HG02852 (cell line): ENCODE data around the gene PILRA.
"Not testable (repeated sequence)": the region's sequence is repeated elsewhere in the genome, so short reads cannot be mapped to it uniquely, and the experiment has no call there.

Experiments
- ATAC-seq: cut with Tn5 transposase; IDR thresholded peaks from one replicate; pipeline ENCODE4 v1.9.1; 2021; ENCODE audit warnings: mild to moderate bottlenecking, moderate library complexity; ENCODE audit not compliant: unreplicated experiment

The PILRA gene

GRCh38 chr7:100357131-100357561 is 16.1 kb upstream of the PILRA start:
- no peak for ATAC-seq

DNA sequence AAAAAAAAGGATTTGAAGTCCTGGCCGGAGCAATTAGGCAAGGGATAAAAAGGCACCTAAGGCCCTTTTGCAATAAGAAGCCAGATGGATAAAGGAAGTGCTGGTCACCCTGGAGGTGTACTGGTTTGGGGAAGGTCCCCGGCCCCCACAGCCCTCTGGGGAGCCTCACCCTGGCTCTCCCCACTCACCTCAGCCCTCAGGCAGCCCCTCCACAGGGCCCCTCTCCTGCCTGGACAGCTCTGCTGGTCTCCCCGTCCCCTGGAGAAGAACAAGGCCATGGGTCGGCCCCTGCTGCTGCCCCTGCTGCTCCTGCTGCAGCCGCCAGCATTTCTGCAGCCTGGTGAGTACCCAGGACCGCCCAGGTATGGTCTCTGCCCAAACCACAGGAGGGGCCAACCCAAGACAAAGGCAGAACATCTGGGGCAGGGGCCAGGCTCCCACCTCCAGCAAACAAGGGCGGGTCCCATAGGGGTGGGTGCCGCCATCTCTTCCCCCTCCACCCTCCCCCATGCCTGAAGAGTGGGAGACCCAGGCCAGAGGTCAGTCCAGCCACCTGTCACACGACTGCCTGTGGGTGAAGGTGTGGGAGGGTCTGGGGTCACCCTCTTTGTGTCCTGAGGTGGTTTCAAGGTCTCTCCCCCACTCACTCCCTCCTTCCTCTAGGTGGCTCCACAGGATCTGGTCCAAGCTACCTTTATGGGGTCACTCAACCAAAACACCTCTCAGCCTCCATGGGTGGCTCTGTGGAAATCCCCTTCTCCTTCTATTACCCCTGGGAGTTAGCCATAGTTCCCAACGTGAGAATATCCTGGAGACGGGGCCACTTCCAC is 15.0 kb upstream of the PILRA start, which contains the start of gene PILRB:
PILRB (plus strand) TSS at position 91 of the 830 bp plus-strand sequence; CDS start at position 277, 186 bp downstream.
- ATAC-seq = no peak

- no peak for ATAC-seq
Measured at GRCh38 chr7:100358857-100359212, 14.5 kb upstream of the PILRA start.

- ATAC-seq = no peak
Measured at GRCh38 chr7:100360135-100360854, 13.0 kb upstream of the PILRA start.

GRCh38 chr7:100363098-100363497 is 10.2 kb upstream of the PILRA start:
- ATAC-seq = no peak

DNA sequence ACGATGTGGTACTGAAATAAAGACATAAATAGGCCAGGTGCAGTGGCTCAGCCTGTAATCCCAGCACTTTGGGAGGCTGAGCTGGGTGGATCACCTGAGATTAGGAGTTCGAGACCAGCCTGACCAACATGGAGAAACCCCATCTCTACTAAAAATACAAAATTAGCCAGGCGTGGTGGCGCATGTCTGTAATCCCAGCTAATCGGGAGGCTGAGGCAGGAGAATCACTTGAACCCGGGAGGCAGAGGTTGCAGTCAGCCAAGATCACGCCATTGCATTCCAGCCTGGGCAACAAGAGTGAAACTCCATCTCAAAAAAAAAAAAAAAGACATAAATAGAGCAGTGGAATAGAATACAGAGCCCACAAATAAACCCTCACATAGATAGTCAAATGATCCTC is 9.5 kb upstream of the PILRA start:
- ATAC-seq = not testable (repeated sequence)

- ATAC-seq = no peak
Measured at GRCh38 chr7:100364480-100364879, 8.8 kb upstream of the PILRA start.

DNA sequence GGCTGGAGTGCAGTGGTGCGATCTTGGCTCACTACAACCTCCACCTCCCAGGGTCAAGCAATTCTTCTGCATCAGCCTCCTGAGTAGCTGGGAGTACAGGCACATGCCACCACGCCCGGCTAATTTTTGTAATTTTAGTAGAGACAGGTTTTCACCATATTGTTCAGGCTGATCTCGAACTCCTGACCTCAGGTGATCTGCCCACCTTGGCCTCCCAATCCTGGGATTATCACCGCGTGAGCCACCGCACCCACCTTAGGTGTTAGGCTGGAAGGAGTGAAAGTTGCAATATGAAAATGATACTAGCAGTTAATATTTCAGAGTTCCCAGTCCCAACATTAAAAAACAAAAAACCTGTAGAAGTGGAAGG is 7.3 kb upstream of the PILRA start:
- not testable (repeated sequence) for ATAC-seq

- no peak for ATAC-seq
Measured at GRCh38 chr7:100366411-100367250, 6.7 kb upstream of the PILRA start.

GRCh38 chr7:100367251-100367620 is 6.1 kb upstream of the PILRA start:
- ATAC-seq = no peak

GRCh38 chr7:100367676-100368613 is 5.3 kb upstream of the PILRA start:
- ATAC-seq = no peak

DNA sequence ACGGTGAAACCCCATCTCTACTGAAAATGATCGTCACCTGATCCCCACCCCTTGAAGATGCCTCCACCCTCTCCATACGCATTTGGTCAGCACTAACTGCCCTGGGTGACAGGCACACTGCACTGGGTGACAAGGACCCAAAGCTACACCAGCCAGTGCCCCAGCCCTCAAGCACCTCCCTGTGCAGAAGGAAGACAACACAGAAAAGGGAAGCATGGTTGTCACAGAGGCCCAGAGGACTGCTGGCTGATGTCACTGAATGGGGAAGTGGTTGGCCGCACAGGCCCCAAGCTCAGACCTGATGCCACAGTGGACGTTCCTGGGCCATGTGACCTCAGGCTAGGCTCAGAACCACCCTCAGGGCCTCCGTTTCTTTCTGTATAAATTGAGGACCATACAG is 4.2 kb upstream of the PILRA start:
- ATAC-seq = peak; percentile 55

- ATAC-seq = no peak
Measured at GRCh38 chr7:100370303-100370702, 3.0 kb upstream of the PILRA start.

- ATAC-seq = no peak
Measured at GRCh38 chr7:100370746-100371145, 2.5 kb upstream of the PILRA start.

GRCh38 chr7:100371561-100372171 is 1.6 kb upstream of the PILRA start:
- ATAC-seq = no peak

- no peak for ATAC-seq
Measured at GRCh38 chr7:100372256-100372655, 1.0 kb upstream of the PILRA start.

- ATAC-seq = no peak
Measured at GRCh38 chr7:100372694-100373093, 593 bp upstream of the PILRA start.

DNA sequence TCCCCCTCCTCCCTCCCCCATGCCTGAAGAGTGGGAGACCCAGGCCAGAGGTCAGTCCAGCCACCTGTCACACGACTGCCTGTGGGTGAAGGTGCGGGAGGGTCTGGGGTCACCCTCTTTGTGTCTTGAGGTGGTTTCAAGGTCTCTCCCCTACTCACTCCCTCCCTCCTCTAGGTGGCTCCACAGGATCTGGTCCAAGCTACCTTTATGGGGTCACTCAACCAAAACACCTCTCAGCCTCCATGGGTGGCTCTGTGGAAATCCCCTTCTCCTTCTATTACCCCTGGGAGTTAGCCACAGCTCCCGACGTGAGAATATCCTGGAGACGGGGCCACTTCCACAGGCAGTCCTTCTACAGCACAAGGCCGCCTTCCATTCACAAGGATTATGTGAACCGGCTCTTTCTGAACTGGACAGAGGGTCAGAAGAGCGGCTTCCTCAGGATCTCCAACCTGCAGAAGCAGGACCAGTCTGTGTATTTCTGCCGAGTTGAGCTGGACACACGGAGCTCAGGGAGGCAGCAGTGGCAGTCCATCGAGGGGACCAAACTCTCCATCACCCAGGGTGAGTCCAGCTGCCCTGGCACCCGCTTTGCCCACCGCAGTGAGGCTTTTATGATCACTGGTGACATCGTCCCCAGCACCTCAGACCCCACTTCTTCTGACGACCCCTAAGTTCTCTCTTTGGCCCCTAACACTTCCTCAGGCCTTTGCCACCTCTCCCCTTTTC is 747 bp downstream of the PILRA start:
- ATAC-seq = not testable (repeated sequence)

GRCh38 chr7:100374601-100375000 is 1.3 kb downstream of the PILRA start:
- no peak for ATAC-seq
